Vagina (tissue), 2 donors: ENCODE data around the gene NR4A1.

Source experiments
- POLR2AphosphoS5 ChIP-seq, 2 donors: sonication (generic); formaldehyde crosslinking; IDR thresholded peaks; one replicate each; pipeline ENCODE4 v1.9.0; 2017; ENCODE audit warnings: antibody characterized with exemption in 2 of 2, mild to moderate bottlenecking in 2 of 2, low read depth in 1 of 2; ENCODE audit not compliant: insufficient read depth in 1 of 2
- TF ChIP-seq, protein P1 (sequence below), 3 experiments: fragments of 450-650 bp in 2 of 3; fragments of 200-600 bp in 1 of 3; sonication (generic) in 1 of 3; IDR thresholded peaks; one replicate each; pipeline ENCODE4 v1.5.1; 2017 to 2019; ENCODE audit warnings: antibody characterized with exemption in 3 of 3, mild to moderate bottlenecking in 2 of 3, moderate library complexity in 2 of 3

DNA sequence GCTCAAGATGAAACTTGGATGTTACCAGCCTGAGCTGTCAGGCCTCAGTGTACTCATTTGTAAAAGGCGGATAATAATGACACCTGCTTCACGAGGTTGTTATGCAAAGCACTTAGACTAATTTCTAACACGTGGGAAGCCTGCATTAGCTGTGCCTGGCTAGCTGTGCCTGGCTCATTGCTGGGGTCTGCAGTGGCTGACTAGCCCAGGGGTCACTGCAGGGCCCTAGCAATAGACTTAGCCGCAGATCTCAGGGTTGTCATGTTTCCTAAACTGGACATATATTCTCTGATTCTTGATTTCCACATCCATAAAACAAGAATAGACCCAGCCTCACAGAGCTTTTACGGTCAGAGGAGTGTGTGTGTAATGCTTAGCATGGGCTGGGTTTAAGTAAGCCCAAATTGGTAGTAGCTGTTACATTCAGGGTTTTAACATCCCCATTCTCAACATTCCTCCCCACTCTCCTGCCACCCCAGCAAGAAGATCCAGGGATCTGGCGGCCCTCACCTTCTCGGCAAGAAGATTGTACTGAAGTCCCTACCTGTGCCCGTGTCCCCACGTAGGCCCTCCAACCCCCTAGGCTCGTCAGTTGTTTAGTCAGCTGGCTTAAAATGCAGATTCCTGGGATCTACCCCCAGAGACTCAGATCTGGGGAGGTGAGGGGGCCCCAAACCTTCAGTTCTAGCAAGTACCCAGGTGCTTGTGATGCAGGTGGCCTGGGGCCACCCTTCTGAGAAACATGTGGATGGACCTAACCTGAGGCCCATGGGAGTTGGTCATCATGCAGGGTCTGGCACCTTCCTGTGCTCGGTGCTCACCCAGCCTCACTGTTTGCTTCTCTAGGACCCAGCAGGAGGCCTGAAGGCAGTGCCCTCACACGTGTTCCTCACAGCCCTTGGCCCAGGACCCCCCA is 8.6 kb downstream of the NR4A1 start:
- TF ChIP-seq POLR2AphosphoS5 (IDR thresholded peaks at IDR 0.05; ENCODE audit: insufficient read depth in 1 of 2, low read depth in 1 of 2): no peak
- TF ChIP-seq, protein P1, sequence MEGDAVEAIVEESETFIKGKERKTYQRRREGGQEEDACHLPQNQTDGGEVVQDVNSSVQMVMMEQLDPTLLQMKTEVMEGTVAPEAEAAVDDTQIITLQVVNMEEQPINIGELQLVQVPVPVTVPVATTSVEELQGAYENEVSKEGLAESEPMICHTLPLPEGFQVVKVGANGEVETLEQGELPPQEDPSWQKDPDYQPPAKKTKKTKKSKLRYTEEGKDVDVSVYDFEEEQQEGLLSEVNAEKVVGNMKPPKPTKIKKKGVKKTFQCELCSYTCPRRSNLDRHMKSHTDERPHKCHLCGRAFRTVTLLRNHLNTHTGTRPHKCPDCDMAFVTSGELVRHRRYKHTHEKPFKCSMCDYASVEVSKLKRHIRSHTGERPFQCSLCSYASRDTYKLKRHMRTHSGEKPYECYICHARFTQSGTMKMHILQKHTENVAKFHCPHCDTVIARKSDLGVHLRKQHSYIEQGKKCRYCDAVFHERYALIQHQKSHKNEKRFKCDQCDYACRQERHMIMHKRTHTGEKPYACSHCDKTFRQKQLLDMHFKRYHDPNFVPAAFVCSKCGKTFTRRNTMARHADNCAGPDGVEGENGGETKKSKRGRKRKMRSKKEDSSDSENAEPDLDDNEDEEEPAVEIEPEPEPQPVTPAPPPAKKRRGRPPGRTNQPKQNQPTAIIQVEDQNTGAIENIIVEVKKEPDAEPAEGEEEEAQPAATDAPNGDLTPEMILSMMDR (IDR thresholded peaks at IDR 0.05): no peak
